Loucy (cell line): ENCODE results near the gene CRAMP1.

Source experiments
- H2AFZ ChIP-seq: fragments of 200-600 bp; sonication (generic); 2 replicates; pipeline ENCODE4 v1.6.0; 2016; ENCODE audit warnings: antibody characterized with exemption, mild to moderate bottlenecking, low read length, moderate library complexity
- H3F3A ChIP-seq: fragments of 200-600 bp; 2 replicates; pipeline ENCODE4 v1.6.0; 2016; ENCODE audit warnings: antibody characterized with exemption, low read depth, mild to moderate bottlenecking
- H3K27me3 ChIP-seq: fragments of 200-600 bp; sonication (generic); 2 replicates; pipeline ENCODE4 v1.6.1; 2014; ENCODE audit warnings: low read length, mild to moderate bottlenecking; ENCODE audit not compliant: insufficient read depth, poor library complexity, severe bottlenecking
- H3K36me3 ChIP-seq: fragments of 200-600 bp; sonication (generic); 2 replicates; pipeline ENCODE4 v1.6.1; 2016; ENCODE audit warnings: low read length; ENCODE audit not compliant: insufficient read depth
- H3K4me1 ChIP-seq: fragments of 200-600 bp; sonication (generic); 2 replicates; pipeline ENCODE4 v1.5.1; 2014; ENCODE audit warnings: low read length, mild to moderate bottlenecking; ENCODE audit not compliant: insufficient read depth, poor library complexity, severe bottlenecking
- H3K4me2 ChIP-seq: fragments of 200-600 bp; sonication (generic); 2 replicates; pipeline ENCODE4 v1.6.0; 2014; ENCODE audit warnings: antibody characterized with exemption, low read length, low read depth, mild to moderate bottlenecking; ENCODE audit not compliant: poor library complexity, severe bottlenecking
- H3K4me3 ChIP-seq: fragments of 200-600 bp; sonication (generic); 2 replicates; pipeline ENCODE4 v1.5.1; 2014; ENCODE audit warnings: low read length, mild to moderate bottlenecking, mixed read lengths; ENCODE audit not compliant: poor library complexity, severe bottlenecking
- H3K79me2 ChIP-seq: fragments of 200-600 bp; sonication (generic); 2 replicates; pipeline ENCODE4 v1.6.1; 2014; ENCODE audit warnings: low read length; ENCODE audit not compliant: insufficient read depth
- H3K9ac ChIP-seq: fragments of 200-600 bp; sonication (generic); 2 replicates; pipeline ENCODE4 v1.6.0; 2014; ENCODE audit warnings: mild to moderate bottlenecking, low read depth, low read length, moderate library complexity; ENCODE audit not compliant: poor library complexity, severe bottlenecking
- H3K9me2 ChIP-seq: fragments of 200-600 bp; sonication (generic); replicated peaks from 2 replicates; pipeline ENCODE4 v1.6.1; 2016; ENCODE audit warnings: low read depth, low read length, mixed read lengths
- H3K9me3 ChIP-seq: fragments of 200-600 bp; sonication (generic); 2 replicates; pipeline ENCODE4 v1.6.1; 2014; ENCODE audit warnings: mild to moderate bottlenecking, antibody characterized with exemption, low read length, low read depth; ENCODE audit not compliant: insufficient read depth
- H4K20me1 ChIP-seq: fragments of 200-600 bp; sonication (generic); 2 replicates; pipeline ENCODE4 v1.6.0; 2014; ENCODE audit warnings: antibody characterized with exemption, low read length, mild to moderate bottlenecking; ENCODE audit not compliant: insufficient read depth, poor library complexity, severe bottlenecking
- CTCF ChIP-seq: fragments of 200-600 bp; sonication (generic); conservative IDR thresholded peaks from 2 replicates; pipeline ENCODE4 v1.5.1; 2014; ENCODE audit warnings: mild to moderate bottlenecking, antibody characterized with exemption, low read length
- EZH2phosphoT487 ChIP-seq: fragments of 200-600 bp; IDR thresholded peaks from 2 replicates; pipeline ENCODE4 v1.6.1; 2018; ENCODE audit warnings: antibody characterized with exemption, mild to moderate bottlenecking, moderate library complexity, borderline replicate concordance

CRAMP1 gene

GRCh38 chr16:1665829-1666228, 53.7 kb downstream of the CRAMP1 start:
- Histone ChIP-seq H3K9me3 (no peaks in the 10 kb centered on the region), H3K79me2 (no peaks in the 10 kb centered on the region), H2AFZ (no peak overlapping the region), H3K4me1 (no peaks in the 10 kb centered on the region), H3K27me3 (no peaks in the 10 kb centered on the region), H3K36me3 (peaks cover 27% of the 10 kb centered on the region; the same call in 1 of the 2 replicates), H3F3A (no peaks in the 10 kb centered on the region), H3K9ac (no peak overlapping the region), H3K4me3 (no peak overlapping the region), H3K4me2 (no peak overlapping the region), H4K20me1 (no peaks in the 10 kb centered on the region), H3K9me2 (no peaks in the 10 kb centered on the region)
- TF ChIP-seq CTCF (no peak), EZH2phosphoT487 (no peak)

- no peaks in the 10 kb centered on the region for H3K9me3 ChIP-seq
- H3K79me2 ChIP-seq, result no peaks in the 10 kb centered on the region
- no peaks in the 10 kb centered on the region for H3K9me2 ChIP-seq
- H4K20me1 ChIP-seq, result no peaks in the 10 kb centered on the region
- no peaks in the 10 kb centered on the region for H3K27me3 ChIP-seq
- no peaks in the 10 kb centered on the region for H3F3A ChIP-seq
- H3K4me3 ChIP-seq, result no peak overlapping the region
- TF ChIP-seq EZH2phosphoT487 (no peak), CTCF (no peak)
- no peak overlapping the region for H2AFZ ChIP-seq
- no peak overlapping the region for H3K9ac ChIP-seq
- no peaks in the 10 kb centered on the region for H3K4me1 ChIP-seq
- peaks cover 32% of the 10 kb centered on the region; the same call in 1 of the 2 replicates for H3K36me3 ChIP-seq
- H3K4me2 ChIP-seq, result no peak overlapping the region
These were observed 54.2 kb downstream of the CRAMP1 start for GRCh38 chr16:1666316-1666715.

GRCh38 chr16:1667271-1667670, 55.1 kb downstream of the CRAMP1 start:
- H3K4me2 ChIP-seq, result no peak overlapping the region
- H3K4me3 ChIP-seq, result no peak overlapping the region
- H3K9ac ChIP-seq, result no peak overlapping the region
- no peak for TF ChIP-seq CTCF
- TF ChIP-seq EZH2phosphoT487, result no peak
- no peaks in the 10 kb centered on the region for H3K79me2 ChIP-seq
- no peaks in the 10 kb centered on the region for H3K9me2 ChIP-seq
- H3K9me3 ChIP-seq, result no peaks in the 10 kb centered on the region
- H3K36me3 ChIP-seq, result peaks cover 35% of the 10 kb centered on the region; the same call in 1 of the 2 replicates
- H4K20me1 ChIP-seq, result no peaks in the 10 kb centered on the region
- no peaks in the 10 kb centered on the region for H3F3A ChIP-seq
- H3K27me3 ChIP-seq, result no peaks in the 10 kb centered on the region
- no peak overlapping the region for H2AFZ ChIP-seq
- H3K4me1 ChIP-seq, result no peaks in the 10 kb centered on the region
